Activated B cell treated with CpG ODN at 0.5 μM for 24 hours (primary cell): ENCODE results near the gene IPP. TPM values are rescaled to one million over a fixed set of nuclear protein-coding genes. Genes with fewer than 3 reads are reported as not detected.
"Not testable (repeated sequence)": the region's sequence is repeated elsewhere in the genome, so short reads cannot be mapped to it uniquely, and the experiment has no call there.

Source experiments
- ATAC-seq: fragments of 200-7000 bp; cut with Tn5 transposase; one replicate; pipeline ENCODE4 v1.10.0; 2021; ENCODE audit warnings: low read depth, mild to moderate bottlenecking, moderate library complexity
- CTCF ChIA-PET: fragments of 350-600 bp; sonication (Branson Sonifier 250); formaldehyde crosslinking; loops from one replicate; lab custom pipeline; 2021; ENCODE audit warnings: antibody characterized with exemption; lab: Charles Lee
- POLR2A ChIA-PET: fragments of 350-600 bp; sonication (Branson Sonifier 250); formaldehyde crosslinking; loops from one replicate; lab custom pipeline; 2021; ENCODE audit warnings: antibody characterized with exemption; lab: Charles Lee
- DNase-seq: peaks from one replicate; pipeline ENCODE4 v3.0.0; 2022
- H3K27ac Mint-ChIP-seq: one replicate; pipeline ENCODE4 v1.8.0; 2020; ENCODE audit warnings: mixed read lengths
- H3K27me3 Mint-ChIP-seq: one replicate; pipeline ENCODE4 v1.8.0; 2021; ENCODE audit warnings: mixed read lengths
- H3K36me3 Mint-ChIP-seq: one replicate; pipeline ENCODE4 v1.8.0; 2021; ENCODE audit warnings: low read depth, mixed read lengths
- H3K4me1 Mint-ChIP-seq: one replicate; pipeline ENCODE4 v1.8.0; 2021; ENCODE audit warnings: mixed read lengths
- H3K4me3 Mint-ChIP-seq: one replicate; pipeline ENCODE4 v1.8.0; 2020; ENCODE audit warnings: mild to moderate bottlenecking, mixed read lengths
- H3K9me3 Mint-ChIP-seq: one replicate; pipeline ENCODE4 v1.8.0; 2020; ENCODE audit warnings: mixed read lengths
- CTCF ChIP-seq: fragments of 200-600 bp; IDR thresholded peaks from one replicate; pipeline ENCODE4 v1.8.0; 2022; ENCODE audit warnings: antibody characterized with exemption, mild to moderate bottlenecking
- intact Hi-C: fragments of 100-400 bp; cut with micrococcal nuclease; formaldehyde crosslinking; loops from one replicate; pipeline ENCODE4 v1.15.1; 2024
- total RNA-seq: library from RNA; stranded (reverse); gene quantifications from 2 replicates; pipeline ENCODE4 v1.2.3, GENCODE V29; 2022

Gene IPP
- total RNA-seq, 1 donor from 2014 or later: 11.4 TPM

- no peak overlapping the region for H3K4me3 Mint-ChIP-seq
These were observed 45.8 kb downstream of the IPP start for GRCh38 chr1:45704637-45705036.

GRCh38 chr1:45694823-45695222 is 55.6 kb downstream of the IPP start:
- no peaks in the 10 kb centered on the region for H3K9me3 Mint-ChIP-seq
- ChIA-PET CTCF (interaction anchor here (1.0 kb wide), 1 partner anchor 9 kb away, joined by 3 read pairs; the partner anchor contains the start of gene GPBP1L1), POLR2A (interaction anchor here (0.5 to 0.9 kb wide), 2 partner anchors 42 to 481 kb away, joined by 3 read pairs; no protein-coding TSS in a partner anchor)
- H3K36me3 Mint-ChIP-seq: peaks cover 53% of the 10 kb centered on the region
- peaks cover 3% of the 10 kb centered on the region for H3K4me1 Mint-ChIP-seq
- no peak overlapping the region for H3K4me3 Mint-ChIP-seq
- ATAC-seq (no peak), DNase-seq (no peak)
- TF ChIP-seq CTCF: no peak
- H3K27me3 Mint-ChIP-seq: no peaks in the 10 kb centered on the region
- H3K27ac Mint-ChIP-seq: no peak overlapping the region
- intact Hi-C loops: no loop called here

More at GRCh38 chr1:45704637-45705036, 45.8 kb downstream of the IPP start:
- no peak for TF ChIP-seq CTCF
- no peaks in the 10 kb centered on the region for H3K4me1 Mint-ChIP-seq
- no peak overlapping the region for H3K27ac Mint-ChIP-seq
- H3K27me3 Mint-ChIP-seq: no peaks in the 10 kb centered on the region
- intact Hi-C loops: no loop called here
- no peak for ATAC-seq
- no peak for DNase-seq
- ChIA-PET POLR2A (no interaction called here), CTCF (no interaction called here)
- peaks cover 7% of the 10 kb centered on the region for H3K9me3 Mint-ChIP-seq
- peaks cover 33% of the 10 kb centered on the region for H3K36me3 Mint-ChIP-seq

GRCh38 chr1:45693811-45694210 is 56.6 kb downstream of the IPP start:
- H3K4me1 Mint-ChIP-seq, DNase-seq, H3K27ac Mint-ChIP-seq, H3K4me3 Mint-ChIP-seq, ATAC-seq, CTCF ChIA-PET, H3K9me3 Mint-ChIP-seq, intact Hi-C loops, H3K27me3 Mint-ChIP-seq: not testable (repeated sequence)
- peaks cover 52% of the 10 kb centered on the region for H3K36me3 Mint-ChIP-seq
- POLR2A ChIA-PET: interaction anchor here (0.6 kb wide), 1 partner anchor 38 kb away, joined by 6 read pairs; no protein-coding TSS in a partner anchor

- no peak for ATAC-seq
- POLR2A ChIA-PET: interaction anchor here (0.5 to 2.7 kb wide), 11 partner anchors 11 to 991 kb away, joined by 3 to 31 read pairs (median 5); partner anchors contain the start of genes NASP, PRDX1 and TESK2
These were observed 62.4 kb downstream of the IPP start, which contains the start of gene TMEM69 for GRCh38 chr1:45687754-45688740. Gene TMEM69 (plus strand): TSS chr1:45688181. CDS start chr1:45691069, 2,888 bp downstream.

More at GRCh38 chr1:45687754-45688740, 62.4 kb downstream of the IPP start, which contains the start of gene TMEM69:
- Mint-ChIP-seq H3K27me3 (no peaks in the 10 kb centered on the region), H3K36me3 (peaks cover 54% of the 10 kb centered on the region), H3K27ac (peak within 1 kb of the TSS; percentile 100), H3K4me1 (peaks cover 39% of the 10 kb centered on the region), H3K4me3 (peak within 1 kb of the TSS; percentile 99), H3K9me3 (no peaks in the 10 kb centered on the region)
- intact Hi-C loops: loop anchor here (1.0 to 10.0 kb wide), 14 partner anchors 44 to 1656 kb away; partner anchors contain the start of genes BEST4, CCDC163, HECTD3 and IPP
- no peak for TF ChIP-seq CTCF
- DNase-seq: peak; percentile 64
- CTCF ChIA-PET: no interaction called here
